Measurements from ENCODE around the gene PRICKLE2.

DNA sequence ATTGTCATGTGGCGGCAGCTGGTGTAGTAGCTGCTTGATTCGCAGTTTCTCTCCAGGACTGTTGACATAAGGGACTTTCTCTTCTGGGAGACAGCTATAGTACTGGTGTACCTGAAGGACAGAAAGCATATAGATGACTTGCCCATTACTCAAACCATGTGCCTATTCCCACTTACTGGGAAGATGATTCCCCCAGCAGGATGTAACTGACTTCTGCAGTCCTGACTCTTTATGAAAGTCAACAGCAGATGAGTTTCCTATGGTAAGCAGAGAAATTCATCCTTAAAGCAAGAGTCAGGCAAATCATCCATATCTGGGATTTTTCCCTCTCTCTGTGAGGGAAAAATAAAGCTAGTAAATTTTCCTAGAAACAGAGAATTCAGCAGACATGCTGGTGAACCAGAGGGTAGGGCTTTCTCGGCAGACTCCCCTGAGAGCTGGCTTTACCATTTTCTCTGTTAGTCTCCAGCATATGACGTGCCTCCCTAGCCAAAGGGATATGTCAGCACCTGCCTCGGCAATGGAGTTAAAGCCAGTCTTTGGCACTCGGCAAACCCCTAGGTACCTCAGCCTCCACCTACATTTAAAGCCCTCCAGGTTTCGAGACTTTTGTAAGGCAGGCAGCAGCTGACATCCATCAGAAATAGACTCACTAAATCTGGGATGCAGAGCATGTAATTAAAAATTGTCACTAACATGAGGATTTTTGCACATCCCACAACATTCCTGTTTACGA, 62.1 kb downstream of the PRICKLE2 start:
- TF ChIP-seq, protein P1, sequence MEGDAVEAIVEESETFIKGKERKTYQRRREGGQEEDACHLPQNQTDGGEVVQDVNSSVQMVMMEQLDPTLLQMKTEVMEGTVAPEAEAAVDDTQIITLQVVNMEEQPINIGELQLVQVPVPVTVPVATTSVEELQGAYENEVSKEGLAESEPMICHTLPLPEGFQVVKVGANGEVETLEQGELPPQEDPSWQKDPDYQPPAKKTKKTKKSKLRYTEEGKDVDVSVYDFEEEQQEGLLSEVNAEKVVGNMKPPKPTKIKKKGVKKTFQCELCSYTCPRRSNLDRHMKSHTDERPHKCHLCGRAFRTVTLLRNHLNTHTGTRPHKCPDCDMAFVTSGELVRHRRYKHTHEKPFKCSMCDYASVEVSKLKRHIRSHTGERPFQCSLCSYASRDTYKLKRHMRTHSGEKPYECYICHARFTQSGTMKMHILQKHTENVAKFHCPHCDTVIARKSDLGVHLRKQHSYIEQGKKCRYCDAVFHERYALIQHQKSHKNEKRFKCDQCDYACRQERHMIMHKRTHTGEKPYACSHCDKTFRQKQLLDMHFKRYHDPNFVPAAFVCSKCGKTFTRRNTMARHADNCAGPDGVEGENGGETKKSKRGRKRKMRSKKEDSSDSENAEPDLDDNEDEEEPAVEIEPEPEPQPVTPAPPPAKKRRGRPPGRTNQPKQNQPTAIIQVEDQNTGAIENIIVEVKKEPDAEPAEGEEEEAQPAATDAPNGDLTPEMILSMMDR (conservative IDR thresholded peaks at IDR 0.05; ENCODE audit: low read depth, low read length) = no peak
- TF ChIP-seq EZH2 (IDR thresholded peaks at IDR 0.05; ENCODE audit: borderline replicate concordance, low read depth, low read length, poor library complexity, severe bottlenecking) = no peak

Data from A673 (cell line).